SH-SY5Y (cell line): ENCODE measurements around the gene ADGRG3.

Experiments
- GATA2 ChIP-seq: IDR thresholded peaks from 2 replicates; pipeline ENCODE4 v1.6.1; 2011; ENCODE audit warnings: mild to moderate bottlenecking, low read depth, low read length
- GATA3 ChIP-seq: IDR thresholded peaks from 2 replicates; pipeline ENCODE4 v1.6.1; 2011; ENCODE audit warnings: low read depth, mild to moderate bottlenecking, low read length, moderate library complexity

GRCh38 chr16:57633383-57634064, 34.6 kb upstream of the ADGRG3 start:
- no peak for TF ChIP-seq GATA2
- TF ChIP-seq GATA3 = no peak
